ENCODE measurements around the gene SLC25A21.

SLC25A21 gene

GRCh38 chr14:37047996-37048395 lies 124.4 kb downstream of the SLC25A21 start:
- DNase-seq (ENCODE audit: low read depth in 2 of 2, low spot score in 1 of 2), result no peak

GRCh38 chr14:37047226-37047625 lies 125.2 kb downstream of the SLC25A21 start:
- no peak for DNase-seq (ENCODE audit: low read depth in 2 of 2, low spot score in 1 of 2)

DNA sequence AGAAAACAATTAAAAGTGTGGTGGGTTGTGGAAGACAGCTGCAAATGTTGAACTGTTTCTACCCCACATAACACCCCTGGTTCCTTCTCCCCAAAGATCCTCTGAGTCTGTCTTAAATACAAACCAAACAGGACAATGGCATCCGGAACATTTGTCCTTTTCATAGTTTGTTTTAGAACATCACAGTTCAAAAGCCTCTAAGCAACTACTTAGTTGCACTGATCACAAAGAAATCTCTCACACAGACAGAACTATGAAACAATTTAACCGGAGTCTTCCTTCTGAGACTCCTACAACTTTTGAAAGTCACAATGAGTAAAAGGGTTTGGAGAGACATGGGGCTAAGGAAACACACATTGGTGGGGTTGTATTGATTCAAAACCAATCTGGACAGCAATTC lies 125.6 kb downstream of the SLC25A21 start:
- DNase-seq (ENCODE audit: low read depth in 2 of 2, low spot score in 1 of 2), result no peak

DNA sequence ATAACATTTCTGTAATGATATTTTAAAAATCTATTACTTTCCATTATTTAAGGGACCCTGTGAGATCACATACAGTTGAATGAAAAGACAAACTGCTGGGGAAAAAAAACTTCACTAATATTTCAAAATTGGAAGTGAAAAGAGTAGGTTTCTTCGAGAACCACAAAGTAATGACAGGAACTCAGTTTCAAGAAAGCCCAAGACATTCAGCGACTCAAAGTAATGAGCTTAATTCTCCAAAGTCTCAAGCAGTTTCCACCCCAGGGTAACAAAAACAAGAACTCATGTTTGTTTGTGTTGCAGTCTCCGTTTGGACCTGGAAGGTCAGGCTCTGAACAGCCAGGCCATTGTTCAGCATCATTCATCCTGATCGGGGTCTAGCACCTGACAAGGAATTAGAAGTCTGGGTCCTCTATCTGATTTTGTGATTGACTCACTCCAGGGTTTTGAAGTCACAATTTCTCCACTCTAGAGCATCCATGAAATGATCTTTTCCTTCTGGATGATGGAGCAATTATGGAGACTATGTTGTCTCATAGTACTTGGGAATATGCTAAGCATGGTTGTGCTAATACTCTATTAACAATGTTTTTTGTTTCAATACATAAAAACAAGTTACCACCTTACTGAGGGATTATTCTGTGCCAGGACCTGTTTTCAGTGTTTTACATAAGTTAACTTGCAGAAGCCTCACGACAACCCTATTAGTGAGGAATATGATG lies 126.9 kb downstream of the SLC25A21 start:
- DNase-seq (ENCODE audit: low read depth in 2 of 2, low spot score in 1 of 2), result no peak

DNA sequence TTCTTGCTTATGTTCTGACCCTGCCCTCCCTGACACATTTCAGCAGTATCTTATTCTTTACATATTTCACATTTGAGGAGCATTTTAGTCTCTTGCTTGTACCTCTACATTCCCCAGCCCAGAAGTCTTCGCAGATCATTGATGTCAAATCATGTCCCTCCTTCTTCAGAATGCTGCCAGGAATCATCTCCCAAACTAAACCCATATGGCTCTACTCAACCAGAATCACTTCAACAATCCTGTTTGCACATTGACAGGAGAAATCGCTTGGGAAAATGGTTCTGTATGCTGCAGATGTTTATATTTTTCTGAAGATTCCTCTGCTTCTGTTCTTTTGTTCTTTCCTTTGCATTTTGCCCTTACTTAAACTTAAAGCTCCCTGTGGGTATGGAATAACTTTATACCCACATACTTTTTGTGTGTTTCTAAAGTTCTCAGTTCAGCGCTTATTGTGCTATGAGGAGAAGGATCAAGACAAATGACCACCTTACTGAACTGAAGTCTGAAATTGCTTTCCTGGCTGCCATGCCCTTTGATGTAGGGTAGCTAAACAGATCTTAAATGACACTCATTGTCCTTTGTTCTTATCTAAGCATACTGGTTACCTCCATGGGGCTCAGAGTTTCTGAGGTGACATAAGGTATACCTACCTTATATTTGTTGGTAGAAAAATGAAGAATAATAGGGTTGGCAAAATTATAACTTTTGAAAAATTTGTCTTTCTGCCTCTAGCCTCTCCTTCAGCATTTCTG lies 134.6 kb downstream of the SLC25A21 start:
- no peak for DNase-seq (ENCODE audit: low read depth in 2 of 2, low spot score in 1 of 2)

DNA sequence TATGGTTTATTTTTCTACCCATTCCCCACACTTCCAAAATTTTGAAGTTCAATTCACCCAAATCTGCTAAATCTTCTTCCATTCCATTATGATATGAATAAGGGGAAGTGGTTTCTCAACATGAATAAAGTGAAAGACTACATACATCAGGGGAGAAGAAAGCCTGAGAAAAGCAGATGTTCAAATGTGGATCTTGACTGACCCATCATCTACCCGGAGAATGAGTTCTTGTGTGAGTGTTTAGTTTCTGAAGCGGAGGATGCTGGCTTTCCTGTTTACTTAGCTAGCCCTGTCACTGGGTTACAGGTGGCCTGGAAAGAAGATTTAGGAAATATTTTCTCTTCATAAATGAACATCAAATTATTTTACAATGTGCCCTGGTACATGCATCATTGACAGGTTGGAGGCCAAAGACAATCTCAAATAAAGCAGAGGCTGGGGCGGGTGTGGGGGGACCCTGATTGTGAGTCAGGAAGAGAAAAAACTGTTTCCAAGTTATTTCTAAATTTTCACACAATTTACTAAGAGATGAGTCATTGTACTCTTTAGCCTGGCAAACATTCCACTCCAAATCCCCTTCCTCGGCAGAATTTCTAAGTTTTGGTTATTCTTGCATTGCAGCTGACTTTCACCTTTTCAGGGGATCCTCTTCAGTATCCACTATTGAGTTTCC lies 135.6 kb downstream of the SLC25A21 start:
- DNase-seq (ENCODE audit: low read depth in 2 of 2, low spot score in 1 of 2), result no peak

DNA sequence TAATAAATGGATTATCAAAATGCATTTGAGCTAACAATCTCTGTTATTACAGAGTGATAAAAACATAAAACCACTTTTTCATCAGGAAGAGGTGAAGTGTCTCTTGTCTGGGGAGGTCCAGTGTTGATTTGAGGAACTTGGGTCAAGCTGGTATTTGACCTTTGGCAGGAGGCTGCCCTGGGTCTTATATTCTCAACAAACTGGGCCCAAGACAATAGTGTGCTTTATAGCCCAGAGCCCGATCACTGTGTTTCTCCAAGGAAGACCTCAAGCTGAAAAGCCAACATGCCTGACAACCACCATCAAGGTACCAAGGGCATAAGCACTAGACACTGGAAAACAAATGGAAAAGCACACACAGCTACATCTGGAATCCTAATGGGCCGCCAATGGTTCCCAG lies 137.0 kb downstream of the SLC25A21 start:
- no peak for DNase-seq (ENCODE audit: low read depth in 2 of 2, low spot score in 1 of 2)

DNA sequence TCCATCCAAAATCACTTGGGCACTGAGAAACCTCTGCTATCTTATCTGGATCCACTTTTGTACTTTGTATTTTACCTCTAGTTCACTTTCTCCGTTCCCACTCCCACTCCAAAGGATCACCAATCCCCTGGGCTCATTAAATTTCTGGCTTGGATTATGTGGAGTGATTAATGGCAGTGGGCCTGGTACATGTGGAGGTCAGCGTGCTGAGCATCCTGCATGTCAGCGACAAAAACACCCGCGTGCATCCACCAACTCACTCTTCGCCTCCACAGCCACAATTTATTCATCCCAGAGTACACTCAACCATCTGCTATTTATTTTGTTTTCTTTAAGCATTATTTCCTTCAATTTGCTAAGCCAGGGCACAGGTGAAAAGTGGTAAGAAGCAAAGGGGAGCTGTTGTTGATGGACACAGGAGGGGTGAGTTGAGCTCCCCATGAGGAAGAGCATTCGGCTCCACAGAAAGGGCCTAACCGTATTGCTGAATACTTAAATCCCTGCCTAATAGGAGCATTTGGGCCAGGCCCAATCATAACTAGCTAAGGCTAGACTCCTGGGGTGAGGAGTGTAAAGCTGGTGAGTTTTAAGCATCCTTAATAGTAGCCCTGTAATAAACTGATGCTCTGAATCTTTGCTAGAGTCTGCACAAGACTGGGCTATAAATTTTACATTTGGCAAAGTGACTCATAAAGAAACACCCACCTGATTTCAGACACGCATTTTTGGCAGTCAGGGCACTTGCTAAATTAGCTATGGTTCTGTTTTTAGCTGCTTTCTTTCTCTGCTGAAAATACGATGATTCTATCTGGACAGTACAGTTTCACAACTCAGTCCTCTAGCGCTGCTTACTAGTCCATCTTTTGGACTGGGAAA lies 137.8 kb downstream of the SLC25A21 start:
- DNase-seq (ENCODE audit: low read depth in 2 of 2, low spot score in 1 of 2), result no peak

DNA sequence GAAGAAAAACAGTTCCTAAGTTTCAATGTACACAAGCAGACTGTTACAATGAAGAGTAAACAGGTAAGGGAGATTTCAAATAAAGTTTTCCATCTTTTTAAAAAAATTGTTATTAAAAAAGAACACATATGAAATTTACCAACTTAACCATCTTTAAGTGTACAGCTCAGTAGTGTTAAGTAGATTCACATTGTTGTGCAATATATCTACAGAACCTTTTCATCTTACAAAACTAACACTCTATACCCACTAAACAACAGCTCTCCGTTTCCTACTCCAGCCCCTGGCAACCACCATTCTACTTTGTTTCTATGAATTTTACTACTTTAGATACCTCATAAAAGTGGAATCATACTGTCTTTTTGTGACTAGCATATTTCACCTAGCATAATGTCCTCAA lies 139.5 kb downstream of the SLC25A21 start:
- DNase-seq (ENCODE audit: low read depth in 2 of 2, low spot score in 1 of 2), result no peak

GRCh38 chr14:37027188-37027824 lies 145.1 kb downstream of the SLC25A21 start:
- no peak for DNase-seq (ENCODE audit: low read depth in 2 of 2, low spot score in 1 of 2)

- DNase-seq (ENCODE audit: low read depth in 2 of 2, low spot score in 1 of 2), result no peak
Measured at GRCh38 chr14:37023875-37024565, 148.4 kb downstream of the SLC25A21 start.

- no peak for DNase-seq (ENCODE audit: low read depth in 2 of 2, low spot score in 1 of 2)
Measured at GRCh38 chr14:37021390-37021789, 151.0 kb downstream of the SLC25A21 start.

DNA sequence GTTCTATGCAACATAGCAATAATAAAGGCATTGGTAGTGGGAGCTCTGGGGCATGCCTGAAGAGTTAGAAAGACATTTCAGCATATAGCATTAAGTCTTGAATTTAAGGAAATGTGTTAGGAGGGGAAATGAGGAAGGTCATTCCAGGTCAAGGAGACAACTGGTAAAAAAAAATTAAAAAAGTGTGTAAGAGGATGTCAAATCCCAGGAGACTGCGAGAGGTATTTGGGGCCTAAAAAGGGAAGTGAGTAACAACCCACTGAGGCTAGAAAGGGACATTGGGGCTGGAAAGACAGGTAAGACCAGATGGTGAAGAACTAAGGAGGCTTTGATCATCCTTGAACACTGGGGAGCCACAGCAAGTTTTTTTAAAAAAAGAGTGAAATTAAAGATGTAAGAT lies 152.9 kb downstream of the SLC25A21 start:
- DNase-seq (ENCODE audit: low read depth in 2 of 2, low spot score in 1 of 2), result no peak

DNA sequence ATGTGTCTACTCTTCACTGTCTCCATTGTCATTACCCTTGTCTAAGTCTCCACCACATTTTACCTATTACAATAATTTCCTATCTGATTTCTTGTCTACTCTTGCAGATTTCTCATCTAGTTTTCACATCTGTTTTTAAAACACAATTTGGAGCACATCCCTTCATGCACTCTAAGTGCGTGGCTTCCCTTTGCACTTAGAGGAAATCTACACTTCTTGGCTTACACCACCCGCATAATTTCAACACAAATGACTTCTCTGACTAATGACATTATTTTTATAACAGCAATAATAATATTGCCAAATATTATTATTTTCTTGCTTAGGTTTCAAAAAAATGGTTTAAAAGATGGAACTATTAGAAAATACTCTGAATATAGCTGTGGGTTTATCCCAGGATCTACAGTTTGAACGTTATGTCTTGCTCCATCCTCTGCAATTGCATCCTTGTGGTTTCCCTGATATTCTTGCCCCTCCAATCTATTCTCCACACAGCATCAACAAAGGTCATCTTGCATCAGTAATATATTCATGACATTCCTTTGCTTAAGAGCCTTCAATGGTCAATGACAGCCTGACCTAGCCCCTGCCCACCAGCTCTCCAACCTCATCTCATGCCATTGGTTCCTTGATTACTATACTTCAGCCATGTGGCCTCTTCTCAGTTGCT lies 153.7 kb downstream of the SLC25A21 start:
- DNase-seq (ENCODE audit: low read depth in 2 of 2, low spot score in 1 of 2), result no peak

- DNase-seq (ENCODE audit: low read depth in 2 of 2, low spot score in 1 of 2), result no peak
Measured at GRCh38 chr14:37013078-37013477, 159.3 kb downstream of the SLC25A21 start.

GRCh38 chr14:36998686-36999085 lies 173.7 kb downstream of the SLC25A21 start:
- no peak for DNase-seq (ENCODE audit: low read depth in 2 of 2, low spot score in 1 of 2)

GRCh38 chr14:36997843-36998242 lies 174.6 kb downstream of the SLC25A21 start:
- DNase-seq (ENCODE audit: low read depth in 2 of 2, low spot score in 1 of 2), result no peak

DNA sequence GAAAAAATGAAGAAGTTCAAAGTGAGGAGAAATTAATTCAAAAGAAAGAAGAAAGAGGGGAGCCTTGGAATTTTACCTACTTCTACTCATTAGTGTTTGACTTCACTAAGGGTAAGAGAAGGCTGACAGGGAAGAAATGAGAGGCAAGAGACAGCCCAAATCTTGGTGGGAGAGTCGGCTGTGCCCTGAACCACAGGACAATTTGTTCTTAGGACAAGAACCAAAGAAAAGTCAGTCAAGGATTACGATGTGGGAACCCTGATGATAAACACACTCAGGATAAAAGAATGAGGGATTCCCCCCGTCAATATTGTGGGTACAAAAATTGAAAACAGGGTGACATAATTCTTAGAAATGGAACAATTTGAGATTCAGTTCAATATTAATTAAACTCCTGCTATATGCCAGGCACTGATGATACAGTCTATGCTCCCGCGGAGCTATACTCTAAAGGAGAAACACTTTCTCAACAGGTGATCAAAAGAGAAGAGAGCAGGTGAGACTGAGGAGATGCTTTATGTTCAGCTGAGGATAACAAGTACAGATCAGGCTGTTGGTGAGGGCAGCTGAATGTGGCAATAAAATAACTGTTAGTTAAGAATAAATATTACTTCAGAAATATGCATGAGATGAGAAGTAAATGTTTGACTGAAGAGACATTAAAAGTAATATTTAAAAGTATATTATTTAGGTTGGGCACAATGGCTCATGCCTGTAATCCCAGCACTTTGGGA lies 175.4 kb downstream of the SLC25A21 start:
- DNase-seq (ENCODE audit: low read depth in 2 of 2, low spot score in 1 of 2), result no peak
